Natural killer cell (primary cell): Measurements from ENCODE around the gene RELA. TPM values are rescaled to one million over a fixed set of nuclear protein-coding genes. Genes with fewer than 3 reads are reported as not detected.

Experiments used
- ATAC-seq, 3 donors: fragments of 150-1000 bp in 2 of 3; fragments of 200-7000 bp in 1 of 3; cut with Tn5 transposase; 1 replicate in 1 of 3; 2 replicates in 2 of 3; pipeline ENCODE4 v1.10.0; 2021; ENCODE audit warnings: mild to moderate bottlenecking in 2 of 3, moderate library complexity in 2 of 3
- DNase-seq, 2 donors: peaks; one replicate each; pipeline versions ENCODE4 v3.0.0 to v3.0.0-alpha.2; 2013 to 2021; ENCODE audit warnings: mixed read lengths in 1 of 2
- H3K27ac ChIP-seq: one replicate; pipeline ENCODE4 v1.5.1; 2013; ENCODE audit warnings: mild to moderate bottlenecking, low read length
- H3K27me3 ChIP-seq: one replicate; pipeline ENCODE4 v1.6.1; 2013; ENCODE audit warnings: low read length; ENCODE audit not compliant: control insufficient read depth, insufficient read depth
- H3K36me3 ChIP-seq: one replicate; pipeline ENCODE4 v1.6.1; 2013; ENCODE audit warnings: low read length; ENCODE audit not compliant: control insufficient read depth, insufficient read depth
- H3K4me1 ChIP-seq: one replicate; pipeline ENCODE4 v1.6.1; 2013; ENCODE audit warnings: low read length; ENCODE audit not compliant: control insufficient read depth, insufficient read depth
- H3K4me3 ChIP-seq: one replicate; pipeline ENCODE4 v1.5.1; 2013; ENCODE audit warnings: low read length
- H3K9me3 ChIP-seq: one replicate; pipeline ENCODE4 v1.6.1; 2013; ENCODE audit warnings: low read length; ENCODE audit not compliant: control insufficient read depth, insufficient read depth
- H3K27ac Mint-ChIP-seq, 2 donors: one replicate each; pipeline ENCODE4 v1.8.0; 2022; ENCODE audit warnings: mild to moderate bottlenecking in 2 of 2, mixed read lengths in 2 of 2, moderate library complexity in 1 of 2
- H3K27me3 Mint-ChIP-seq, 2 donors: one replicate each; pipeline ENCODE4 v1.8.0; 2022; ENCODE audit warnings: low read depth in 2 of 2, mixed read lengths in 2 of 2
- H3K36me3 Mint-ChIP-seq: one replicate; pipeline ENCODE4 v1.8.0; 2022; ENCODE audit warnings: mixed read lengths
- H3K4me1 Mint-ChIP-seq, 2 donors: one replicate each; pipeline ENCODE4 v1.8.0; 2022; ENCODE audit warnings: mixed read lengths in 2 of 2
- H3K4me3 Mint-ChIP-seq: one replicate; pipeline ENCODE4 v1.8.0; 2022; ENCODE audit warnings: mild to moderate bottlenecking, moderate library complexity, mixed read lengths
- H3K9me3 Mint-ChIP-seq, 2 donors: one replicate each; pipeline ENCODE4 v1.8.0; 2022; ENCODE audit warnings: mixed read lengths in 2 of 2
- CTCF ChIP-seq: fragments of 200-600 bp; IDR thresholded peaks from one replicate; pipeline ENCODE4 v1.8.0; 2022; ENCODE audit warnings: antibody characterized with exemption
- WGBS: methylation state at CpG from one replicate; pipeline ENCODE4 v1.1.7; 2013; ENCODE audit warnings: missing lambda C conversion rate; ENCODE audit not compliant: insufficient coverage; 5-methylcytosine and 5-hydroxymethylcytosine counted together
- intact Hi-C: fragments of 100-400 bp; cut with micrococcal nuclease; formaldehyde crosslinking; loops from one replicate; pipeline ENCODE4 v1.14.2; 2022
- total RNA-seq, 4 donors: library from RNA; stranded (reverse); fragments of 120-200 nt in 1 of 4; gene quantifications; one replicate each; pipeline versions ENCODE4 v1.2.3 to v1.2.4, GENCODE V29; 2013 to 2022

The RELA gene
- total RNA-seq, 3 donors from 2014 or later (not counting 1 experiment from before 2014, with no cell fraction given), result 319 to 380 (median 338) TPM

DNA sequence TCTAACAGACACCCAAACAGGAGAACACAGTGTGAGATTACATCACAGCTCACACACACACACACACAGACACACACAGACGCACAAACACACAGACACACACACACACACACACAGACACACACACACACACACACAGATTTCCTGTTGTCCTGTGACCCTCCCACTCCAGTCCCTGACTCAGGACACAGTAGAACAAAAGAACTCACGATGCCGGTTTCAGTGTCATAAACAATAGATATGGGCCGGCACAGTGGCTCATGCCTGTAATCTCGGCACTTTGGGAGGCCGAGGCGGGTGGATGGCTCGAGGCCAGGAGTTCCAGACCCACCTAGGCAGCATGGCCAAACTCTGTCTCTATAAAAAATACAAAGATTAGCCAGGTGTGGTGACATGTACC lies 35.5 kb upstream of the RELA start:
- no peak overlapping the region for H3K4me3 ChIP-seq
- no peaks in the 10 kb centered on the region for H3K27me3 Mint-ChIP-seq
- H3K36me3 ChIP-seq, result no peaks in the 10 kb centered on the region
- no peak overlapping the region for H3K27ac ChIP-seq
- H3K4me3 Mint-ChIP-seq, result no peak overlapping the region
- H3K36me3 Mint-ChIP-seq, result no peaks in the 10 kb centered on the region
- no peak for TF ChIP-seq CTCF
- intact Hi-C loops, result no loop called here
- DNase-seq, result no peak
- no peaks in the 10 kb centered on the region for H3K9me3 ChIP-seq
- no peaks in the 10 kb centered on the region for H3K9me3 Mint-ChIP-seq
- H3K4me1 Mint-ChIP-seq, result peaks cover 17 to 22% of the 10 kb centered on the region in 2 donors
- no peak for ATAC-seq
- H3K4me1 ChIP-seq, result peaks cover 19% of the 10 kb centered on the region
- peak overlapping the region in 1 of 2 donors; percentile 65 for H3K27ac Mint-ChIP-seq
- peaks cover 2% of the 10 kb centered on the region for H3K27me3 ChIP-seq
- WGBS, result 74% methylated on average over 8 of the region's 8 CpGs

DNA sequence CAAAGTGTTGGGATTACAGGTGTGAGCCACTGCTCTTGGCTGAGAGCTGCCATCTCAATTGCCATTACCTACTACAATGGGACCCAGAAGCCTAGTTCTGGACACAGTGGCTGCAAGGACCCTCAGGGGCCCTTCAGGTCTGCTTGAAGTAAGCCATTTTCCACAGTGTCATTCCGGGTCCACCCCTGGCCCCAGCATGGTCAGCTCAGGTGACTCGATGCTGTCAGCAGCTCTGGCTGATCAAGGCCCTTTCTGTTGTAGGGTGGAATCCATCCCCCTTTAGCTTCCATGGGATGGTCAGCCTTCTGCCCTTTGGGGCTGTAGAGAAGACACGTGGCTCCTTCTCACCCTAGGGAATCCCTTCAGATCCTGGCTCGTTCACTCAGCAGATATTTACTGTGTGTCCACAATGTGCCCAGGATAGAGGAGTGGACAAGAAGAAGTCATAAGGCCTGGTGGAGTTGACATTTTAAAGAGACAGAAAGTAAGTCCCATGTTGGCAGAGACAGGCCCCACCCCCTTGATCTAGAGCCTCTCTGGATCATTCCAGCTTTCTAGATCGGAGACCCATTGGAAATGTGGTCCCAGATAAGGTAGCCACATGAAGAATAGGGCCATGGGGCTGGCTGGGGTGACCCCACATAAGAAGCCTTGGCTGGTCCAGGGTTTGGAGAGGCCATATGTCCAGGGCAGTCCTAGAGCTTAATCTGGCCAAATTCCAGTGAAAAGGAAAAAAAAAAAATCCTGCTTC lies 34.3 kb upstream of the RELA start:
- H3K4me3 ChIP-seq, result no peak overlapping the region
- peaks cover 17 to 22% of the 10 kb centered on the region in 2 donors for H3K4me1 Mint-ChIP-seq

DNA sequence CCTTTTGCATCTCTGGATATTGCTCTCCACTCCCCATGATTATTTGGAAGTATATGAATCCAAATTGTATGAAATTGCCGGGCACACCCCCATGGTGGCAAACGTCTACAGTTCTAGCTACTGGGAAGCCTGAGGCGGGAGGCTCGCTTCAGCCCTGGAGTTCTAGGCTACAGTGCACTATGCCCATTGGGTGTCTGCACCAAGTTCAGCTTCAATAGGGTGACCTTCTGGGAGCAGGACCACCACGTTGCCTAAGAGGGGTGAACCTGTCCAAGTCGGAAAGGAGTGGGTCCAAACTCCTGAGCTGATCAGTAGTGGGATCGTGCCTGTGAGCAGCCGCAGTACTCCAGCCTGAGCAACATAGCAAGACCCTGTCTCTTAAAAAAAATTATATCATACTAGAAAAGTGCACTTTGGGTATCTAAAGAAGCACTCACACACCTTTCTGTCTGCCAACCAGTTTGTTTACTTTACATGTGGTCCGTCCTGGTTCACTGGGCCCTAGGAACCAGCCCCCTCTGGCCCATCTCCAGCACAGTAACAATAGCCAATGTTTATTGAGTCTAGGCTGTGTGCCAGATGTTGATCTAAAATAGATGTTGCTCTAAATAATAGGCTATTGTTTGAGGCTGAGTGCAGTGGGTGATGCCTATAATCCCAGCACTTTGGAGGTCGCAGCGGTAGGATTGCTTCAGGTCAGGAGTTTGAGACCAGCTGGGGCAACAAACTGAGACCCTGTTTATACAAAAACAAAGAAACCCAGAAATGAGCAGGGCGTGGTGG lies 32.9 kb upstream of the RELA start:
- Mint-ChIP-seq H3K4me3 (peak overlapping the region; percentile 13), H3K36me3 (no peaks in the 10 kb centered on the region), H3K9me3 (no peaks in the 10 kb centered on the region), H3K4me1 (peaks cover 17 to 22% of the 10 kb centered on the region in 2 donors), H3K27me3 (no peaks in the 10 kb centered on the region), H3K27ac (peak overlapping the region; percentile 60 to 84)
- no peak for TF ChIP-seq CTCF
- WGBS, result 88% methylated on average over 12 of the region's 12 CpGs
- intact Hi-C loops, result no loop called here
- Histone ChIP-seq H3K27ac (peak overlapping the region; percentile 58), H3K9me3 (no peaks in the 10 kb centered on the region), H3K27me3 (no peaks in the 10 kb centered on the region), H3K4me3 (no peak overlapping the region), H3K4me1 (peaks cover 19% of the 10 kb centered on the region), H3K36me3 (no peaks in the 10 kb centered on the region)
- no peak for DNase-seq
- peak in 1 of 3 donors; percentile 30 for ATAC-seq

More for the DNA sequence above, 34.3 kb upstream of the RELA start:
- Mint-ChIP-seq H3K27ac (no peak overlapping the region), H3K36me3 (no peaks in the 10 kb centered on the region), H3K9me3 (no peaks in the 10 kb centered on the region), H3K27me3 (no peaks in the 10 kb centered on the region), H3K4me3 (no peak overlapping the region)
- Histone ChIP-seq H3K36me3 (no peaks in the 10 kb centered on the region), H3K4me1 (peaks cover 19% of the 10 kb centered on the region), H3K27ac (no peak overlapping the region), H3K9me3 (no peaks in the 10 kb centered on the region), H3K27me3 (no peaks in the 10 kb centered on the region)
- no peak for DNase-seq
- 85% methylated on average over 5 of the region's 5 CpGs for WGBS
- intact Hi-C loops, result no loop called here
- no peak for ATAC-seq
- no peak for TF ChIP-seq CTCF
